D341Med (cell line): ENCODE data around the gene PRICKLE2.

Source experiments
- DNase-seq: peaks from one replicate; pipeline ENCODE4 v3.0.0; 2012; ENCODE audit warnings: low spot score

PRICKLE2 gene

DNA sequence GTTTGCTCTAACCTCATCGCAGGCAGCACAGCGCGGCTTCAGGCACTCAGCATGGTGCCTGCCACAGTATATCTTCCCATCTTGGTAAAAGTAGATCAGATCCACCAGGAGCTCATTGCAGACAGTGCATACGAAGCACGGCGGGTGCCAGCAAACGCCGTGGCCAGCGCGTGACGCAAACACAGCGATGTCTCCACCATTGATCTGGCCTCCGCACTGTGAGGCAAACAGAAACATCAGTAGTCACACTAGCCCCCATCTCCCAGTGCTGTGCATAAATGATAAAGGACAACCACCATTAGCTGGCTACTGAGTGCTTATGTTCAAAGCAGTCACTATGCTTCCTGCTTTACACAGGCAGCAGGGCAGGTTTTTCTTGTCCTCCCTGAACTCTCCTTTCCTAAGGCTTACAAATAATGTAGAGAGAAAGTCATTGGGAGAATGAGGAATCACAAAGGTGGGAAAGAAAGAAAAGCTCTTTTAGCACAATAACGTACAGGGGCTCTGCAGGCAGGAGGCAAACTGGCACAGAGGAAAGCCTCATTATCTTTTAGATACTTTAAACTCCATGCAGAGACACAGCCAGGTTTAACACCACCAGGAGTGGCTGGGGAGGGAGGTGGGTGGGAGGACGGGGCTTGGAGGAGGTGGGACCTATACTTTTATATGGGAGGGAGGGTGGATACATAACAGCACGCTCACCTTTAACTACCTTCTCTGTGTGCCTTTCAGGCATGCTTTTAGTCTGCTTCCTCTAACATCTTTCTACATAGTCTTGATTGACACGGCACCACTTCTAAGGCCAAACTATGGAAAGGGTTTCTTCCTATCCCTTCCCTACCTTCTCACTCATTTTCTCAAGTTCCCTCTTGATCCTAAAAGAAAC is 67.9 kb downstream of the PRICKLE2 start:
- DNase-seq, result no peak

DNA sequence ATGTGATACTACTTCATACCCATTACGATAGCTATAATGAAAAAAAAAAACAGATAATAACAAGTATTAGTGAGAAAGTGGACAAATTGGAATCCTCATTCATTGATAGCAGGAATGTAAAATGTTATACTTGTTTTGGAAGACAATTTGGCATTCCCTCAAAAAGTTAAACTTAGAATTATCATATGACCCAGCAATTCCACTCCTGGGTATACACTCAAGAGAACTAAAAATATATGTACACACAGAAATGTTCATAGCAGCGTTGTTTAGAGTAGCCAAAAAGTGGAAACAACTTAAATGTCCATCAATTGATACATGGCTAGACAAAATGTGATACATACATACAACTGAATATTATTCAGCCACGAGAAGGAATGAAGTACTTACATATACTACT is 69.9 kb downstream of the PRICKLE2 start:
- no peak for DNase-seq

- DNase-seq, result no peak
Observed at GRCh38 chr3:64152676-64153466, 72.4 kb downstream of the PRICKLE2 start.

DNA sequence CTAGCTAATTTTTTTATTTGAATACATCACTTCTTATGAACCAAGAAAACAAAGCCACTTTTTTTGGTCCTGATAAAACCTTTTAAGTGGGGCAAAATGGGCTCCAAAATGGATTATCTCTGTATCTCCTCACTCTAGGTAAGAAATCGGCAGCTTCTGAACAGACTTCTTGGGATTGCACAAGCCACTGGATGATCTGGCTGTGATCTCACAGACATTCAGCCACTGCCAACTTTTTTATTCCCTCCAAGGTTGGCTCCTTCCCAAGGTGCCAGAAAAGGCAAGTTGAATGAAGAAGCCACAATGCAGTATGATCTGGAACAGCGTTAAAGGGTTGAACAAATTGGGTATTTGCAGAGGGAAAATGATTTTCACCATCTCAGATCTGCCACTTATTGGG is 73.2 kb downstream of the PRICKLE2 start:
- no peak for DNase-seq

- no peak for DNase-seq
Observed at GRCh38 chr3:64151342-64151871, 73.9 kb downstream of the PRICKLE2 start.

DNA sequence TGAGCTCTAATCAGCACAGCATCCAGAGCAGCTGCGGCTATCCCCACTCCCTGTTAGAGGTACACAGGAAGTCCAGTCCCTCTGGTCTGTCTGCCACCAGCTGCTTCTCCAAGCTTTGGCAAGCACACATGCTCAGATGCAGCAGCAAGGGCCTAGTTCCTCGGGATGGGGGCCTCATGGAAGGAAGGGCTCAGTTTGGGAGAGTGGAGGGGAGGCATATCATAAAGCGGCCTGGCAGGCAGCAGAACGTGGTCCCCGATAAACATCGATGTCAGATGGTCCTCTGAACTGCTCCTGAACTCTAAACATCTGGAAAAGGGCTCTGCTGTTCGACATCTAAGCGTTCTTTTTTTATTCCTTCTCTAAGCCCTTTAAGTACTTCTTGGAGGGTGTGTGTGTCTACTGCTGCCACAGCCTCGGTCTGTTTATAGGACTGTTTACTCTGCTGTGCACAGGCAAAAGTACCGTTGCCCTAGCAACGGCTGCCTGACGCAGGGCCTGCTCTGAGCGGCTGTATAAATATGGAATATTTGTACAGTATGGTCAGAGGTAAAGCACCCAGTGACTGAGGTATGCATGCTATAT is 74.6 kb downstream of the PRICKLE2 start:
- no peak for DNase-seq

- DNase-seq, result no peak
Observed at GRCh38 chr3:64149886-64150285, 75.4 kb downstream of the PRICKLE2 start.

- DNase-seq, result no peak
Observed at GRCh38 chr3:64148955-64149653, 76.2 kb downstream of the PRICKLE2 start.

- no peak for DNase-seq
Observed at GRCh38 chr3:64147211-64147610, 78.1 kb downstream of the PRICKLE2 start.

DNA sequence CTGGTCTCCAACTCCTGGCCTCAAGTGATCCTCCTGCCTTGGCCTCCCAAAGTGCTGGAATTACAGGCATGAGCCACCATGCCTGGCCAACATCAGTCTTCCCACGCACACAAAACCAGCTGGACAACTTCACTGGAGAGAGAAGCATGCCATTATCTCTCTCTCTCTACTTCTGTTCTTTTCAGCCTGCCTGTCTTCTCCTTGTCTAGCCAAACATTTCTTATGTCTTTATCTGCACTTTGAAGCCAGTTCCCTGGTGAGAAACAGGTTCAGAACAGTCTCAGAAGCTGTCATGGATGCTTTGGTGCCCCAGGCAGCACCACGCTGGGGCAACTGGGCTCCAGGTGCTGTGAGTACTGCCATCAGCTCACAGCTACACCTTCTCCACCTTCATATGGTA is 79.8 kb downstream of the PRICKLE2 start:
- DNase-seq, result no peak

GRCh38 chr3:64144241-64144900 is 80.9 kb downstream of the PRICKLE2 start:
- no peak for DNase-seq

- DNase-seq, result peak; percentile 55
Observed at GRCh38 chr3:64143409-64144130, 81.7 kb downstream of the PRICKLE2 start.

GRCh38 chr3:64141476-64141875 is 83.8 kb downstream of the PRICKLE2 start:
- DNase-seq, result no peak

DNA sequence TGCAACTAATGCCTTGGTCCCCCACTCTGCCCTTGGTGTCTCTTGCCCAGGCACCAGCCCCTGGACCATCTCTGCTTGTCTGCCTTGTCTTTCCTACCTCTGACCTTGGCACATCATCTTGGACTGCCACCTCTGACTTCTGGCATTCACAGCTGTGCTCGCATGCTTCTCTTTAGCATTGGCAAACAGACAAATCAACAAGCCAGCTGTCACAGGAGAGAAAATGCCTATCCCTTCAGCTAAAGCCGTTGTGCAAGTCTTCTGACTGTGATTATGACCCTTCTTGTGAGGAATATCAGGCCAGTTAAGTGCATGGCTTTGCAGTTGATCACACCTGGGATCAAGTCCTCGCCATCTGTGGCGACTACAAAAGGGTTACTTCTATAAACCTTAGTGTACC is 84.6 kb downstream of the PRICKLE2 start:
- DNase-seq, result no peak

DNA sequence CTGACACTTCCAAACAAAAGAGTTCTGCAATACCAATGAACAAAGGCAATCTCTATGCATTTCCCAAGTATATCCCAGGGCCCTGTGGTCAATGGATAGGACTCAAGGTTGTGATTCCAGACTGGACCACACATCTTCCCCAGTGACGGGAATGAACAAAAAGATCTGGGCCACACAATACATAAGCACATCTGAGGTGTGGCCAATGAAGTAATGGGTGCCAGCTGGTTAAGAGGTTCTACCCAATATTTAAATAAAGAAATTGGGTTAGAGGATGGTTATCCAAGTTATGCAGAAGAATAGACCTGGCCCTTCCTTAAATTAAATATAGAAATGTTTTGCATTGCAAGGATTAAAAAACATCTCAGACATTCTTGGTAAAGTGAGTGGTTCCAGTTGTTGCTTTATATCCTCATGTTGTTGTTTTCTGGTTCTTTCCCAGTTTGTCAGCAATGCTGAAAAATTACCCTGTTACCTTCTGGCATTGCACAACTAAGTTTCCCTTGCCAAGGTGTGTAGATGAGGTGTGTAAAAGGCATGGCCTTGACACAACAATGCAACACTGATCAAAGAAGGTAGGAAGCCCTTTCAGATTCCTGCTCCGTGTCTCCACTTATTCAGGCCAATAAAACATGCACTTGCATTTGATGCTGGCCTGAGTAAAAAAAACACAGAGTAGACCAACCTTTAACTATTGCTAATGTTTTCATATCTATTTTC is 86.5 kb downstream of the PRICKLE2 start:
- peak; percentile 10 for DNase-seq

DNA sequence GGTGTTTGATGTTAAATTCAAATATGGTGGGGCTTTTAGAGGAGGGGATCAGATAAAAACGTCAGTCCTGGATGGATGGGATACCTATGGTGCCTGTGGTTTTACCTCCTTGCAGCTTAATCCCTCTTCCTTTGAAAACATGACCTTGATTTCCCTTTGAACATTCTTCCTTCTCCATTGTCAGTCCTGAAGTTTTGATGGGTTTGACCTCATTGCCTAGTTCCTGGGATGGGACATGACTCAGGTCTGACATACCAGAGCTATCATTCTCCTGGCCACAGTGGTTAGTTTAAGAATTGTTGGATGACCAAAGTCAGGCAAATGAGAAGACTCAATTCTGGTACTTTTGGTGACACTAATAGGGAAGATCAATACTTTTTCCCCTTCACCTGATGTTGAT is 87.2 kb downstream of the PRICKLE2 start:
- DNase-seq, result peak; percentile 0

GRCh38 chr3:64134882-64135281 is 90.4 kb downstream of the PRICKLE2 start:
- peak; percentile 5 for DNase-seq

GRCh38 chr3:64133987-64134386 is 91.3 kb downstream of the PRICKLE2 start:
- DNase-seq, result peak; percentile 4

GRCh38 chr3:64133272-64133671 is 92.0 kb downstream of the PRICKLE2 start:
- DNase-seq, result peak; percentile 16
